GM19351 (cell line): ENCODE results near the gene C5AR2.
"Not testable (repeated sequence)": the region's sequence is repeated elsewhere in the genome, so short reads cannot be mapped to it uniquely, and the experiment has no call there.

Source experiments
- ATAC-seq: cut with Tn5 transposase; IDR thresholded peaks from one replicate; pipeline ENCODE4 v1.9.1; 2021; ENCODE audit warnings: mild to moderate bottlenecking, moderate library complexity; ENCODE audit not compliant: unreplicated experiment

Gene C5AR2

DNA sequence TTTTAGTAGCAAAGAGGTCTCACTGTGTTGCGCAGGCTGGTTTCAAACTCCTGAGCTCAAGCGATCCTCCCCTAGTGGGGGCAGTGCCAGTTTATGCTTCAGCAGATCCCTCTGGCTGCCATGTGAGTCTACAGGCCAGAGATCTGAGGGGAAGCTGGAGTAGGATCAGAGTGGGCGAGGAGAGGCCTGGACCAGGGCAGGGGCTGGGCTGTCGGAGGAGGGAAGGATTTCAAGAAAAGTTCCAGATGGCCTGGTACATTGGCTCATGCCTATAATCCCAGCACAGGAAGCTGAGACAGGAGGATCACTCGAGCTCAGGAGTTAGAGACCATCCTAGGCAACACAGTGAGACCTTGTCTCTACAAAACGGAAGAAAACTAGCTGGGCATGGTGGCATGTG lies 27.0 kb downstream of the C5AR2 start:
- ATAC-seq = no peak

DNA sequence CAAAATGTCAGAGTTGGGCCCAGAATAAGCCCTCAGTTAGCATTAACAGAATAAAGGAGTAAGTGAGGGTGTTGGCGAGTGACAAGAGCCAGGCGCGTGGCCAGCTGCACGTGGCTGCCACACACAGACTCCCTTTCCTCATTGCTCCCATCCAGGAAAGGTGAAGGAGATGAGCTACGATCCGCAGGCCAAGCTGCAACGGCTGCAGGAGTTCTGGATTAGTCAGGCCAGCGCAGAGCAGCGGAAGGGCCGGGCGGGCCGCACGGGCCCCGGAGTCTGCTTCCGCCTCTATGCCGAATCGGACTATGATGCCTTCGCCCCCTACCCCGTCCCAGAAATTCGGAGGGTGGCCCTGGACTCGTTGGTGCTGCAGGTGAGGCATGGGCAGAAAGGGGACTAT lies 30.3 kb downstream of the C5AR2 start:
- no peak for ATAC-seq

DNA sequence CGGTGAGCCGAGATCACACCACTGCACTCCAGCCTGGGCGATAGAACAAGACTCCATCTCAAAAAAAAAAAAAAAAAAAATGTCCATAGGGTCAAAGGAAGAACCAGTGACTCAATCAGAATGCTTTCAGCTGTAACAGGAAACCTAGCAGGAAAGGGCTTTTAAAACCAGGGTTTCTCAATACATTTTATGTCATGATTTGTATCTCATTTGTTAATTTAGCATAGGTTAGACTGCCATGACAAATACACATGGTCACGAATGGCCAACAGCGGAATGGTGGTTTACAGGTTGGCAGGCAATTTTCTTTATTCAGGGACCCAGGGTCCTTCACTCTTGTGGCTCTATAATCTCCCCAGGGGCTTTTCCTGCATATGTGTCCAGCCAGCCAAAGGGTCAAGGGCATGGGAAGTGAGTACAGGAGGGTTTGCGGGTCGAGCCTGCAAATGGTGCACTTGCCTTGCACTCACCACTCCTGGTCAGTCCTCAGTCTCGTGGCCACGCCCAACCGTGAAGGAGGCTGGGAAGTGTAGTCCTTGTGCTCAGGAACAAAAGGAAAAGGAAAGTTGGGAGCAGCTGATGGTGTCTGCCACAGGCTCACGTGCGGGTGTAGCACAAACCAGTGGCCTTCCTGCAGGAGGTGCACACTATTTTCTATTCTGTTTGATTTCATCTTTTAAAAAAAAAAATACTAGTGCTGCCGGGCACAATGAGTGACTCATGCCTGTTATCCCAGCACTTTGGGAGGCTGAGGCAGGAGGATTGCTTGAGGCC lies 32.0 kb downstream of the C5AR2 start:
- no peak for ATAC-seq

DNA sequence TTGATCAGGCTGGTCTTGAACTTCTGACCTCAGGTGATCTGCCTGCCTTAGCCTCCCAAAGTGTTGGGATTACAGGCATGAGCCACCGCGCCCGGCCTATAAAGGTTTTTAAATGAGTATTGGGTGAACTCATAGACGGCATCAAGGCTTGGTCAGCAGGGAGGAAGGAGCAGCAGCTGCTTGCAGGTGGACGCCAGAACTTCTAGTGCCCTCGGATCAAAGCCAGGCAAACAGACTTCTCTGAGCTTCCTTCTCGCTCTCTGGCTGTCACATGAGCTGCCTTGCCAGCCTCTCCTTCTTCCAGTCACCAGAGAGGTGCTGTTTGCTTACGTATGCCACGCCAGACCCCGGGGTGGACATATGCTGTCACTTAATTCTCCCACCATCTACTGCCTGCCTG lies 33.5 kb downstream of the C5AR2 start:
- ATAC-seq = not testable (repeated sequence)

DNA sequence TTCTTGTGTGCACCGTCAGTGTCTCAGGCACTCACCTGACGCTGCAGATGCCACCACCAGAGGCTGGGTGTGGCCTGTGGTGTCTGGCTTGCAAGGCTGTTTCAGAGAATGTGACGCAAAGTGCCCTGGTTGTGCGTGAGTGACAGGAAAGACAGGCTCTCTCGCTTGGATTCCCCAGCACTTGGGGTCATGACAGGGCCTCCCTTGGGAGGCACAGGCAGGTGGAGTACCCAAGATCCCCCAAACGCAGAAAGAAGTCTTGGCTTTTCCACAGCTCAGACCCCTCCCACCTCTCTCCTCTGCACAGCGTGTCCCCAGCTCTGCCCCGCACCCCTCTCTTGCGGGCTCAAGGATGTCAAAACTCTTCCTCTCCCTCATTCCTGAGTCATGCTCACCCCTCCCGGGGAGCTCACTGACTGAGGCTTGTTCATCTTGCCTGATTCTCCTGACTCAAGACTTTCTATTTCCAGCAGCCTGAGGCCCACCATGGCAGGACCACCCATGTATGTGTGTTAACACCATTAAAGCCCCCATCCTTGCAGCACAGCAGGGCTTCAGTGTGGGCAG lies 38.2 kb downstream of the C5AR2 start:
- no peak for ATAC-seq

DNA sequence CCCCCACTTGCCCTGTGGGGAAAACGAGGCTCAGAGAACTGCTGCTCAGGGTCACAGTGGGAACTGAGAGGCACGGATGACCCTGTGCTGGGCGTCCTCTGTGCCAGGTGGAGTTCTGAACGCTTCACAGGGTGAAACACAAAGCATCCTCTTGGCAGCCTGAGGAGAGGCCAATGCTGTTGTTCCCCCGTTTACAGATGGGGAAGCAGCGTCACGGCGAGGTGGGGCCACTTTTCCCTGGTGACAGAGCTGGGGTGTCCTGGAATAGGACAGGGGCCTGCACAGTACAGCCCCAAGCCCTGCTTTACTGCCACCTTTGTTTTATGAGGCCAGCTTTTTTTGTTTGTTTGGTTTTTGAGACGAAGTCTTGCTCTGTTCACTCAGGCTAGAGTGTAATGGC lies 39.3 kb downstream of the C5AR2 start:
- no peak for ATAC-seq

DNA sequence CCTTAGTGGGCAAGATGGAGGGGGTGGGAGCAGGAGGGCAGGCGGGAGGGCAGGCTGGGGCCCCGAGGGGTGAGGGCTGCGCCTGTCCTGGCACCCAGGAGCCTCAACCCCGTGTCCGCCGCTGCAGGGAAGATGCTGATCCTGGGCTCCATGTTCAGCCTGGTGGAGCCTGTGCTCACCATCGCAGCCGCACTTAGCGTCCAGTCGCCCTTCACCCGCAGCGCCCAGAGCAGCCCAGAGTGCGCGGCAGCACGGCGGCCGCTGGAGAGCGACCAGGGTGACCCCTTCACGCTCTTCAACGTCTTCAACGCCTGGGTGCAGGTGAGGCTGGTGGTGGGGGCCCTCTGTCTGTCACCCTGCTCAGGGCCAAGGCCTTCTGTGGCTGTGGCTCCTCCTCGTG lies 40.6 kb downstream of the C5AR2 start:
- no peak for ATAC-seq

DNA sequence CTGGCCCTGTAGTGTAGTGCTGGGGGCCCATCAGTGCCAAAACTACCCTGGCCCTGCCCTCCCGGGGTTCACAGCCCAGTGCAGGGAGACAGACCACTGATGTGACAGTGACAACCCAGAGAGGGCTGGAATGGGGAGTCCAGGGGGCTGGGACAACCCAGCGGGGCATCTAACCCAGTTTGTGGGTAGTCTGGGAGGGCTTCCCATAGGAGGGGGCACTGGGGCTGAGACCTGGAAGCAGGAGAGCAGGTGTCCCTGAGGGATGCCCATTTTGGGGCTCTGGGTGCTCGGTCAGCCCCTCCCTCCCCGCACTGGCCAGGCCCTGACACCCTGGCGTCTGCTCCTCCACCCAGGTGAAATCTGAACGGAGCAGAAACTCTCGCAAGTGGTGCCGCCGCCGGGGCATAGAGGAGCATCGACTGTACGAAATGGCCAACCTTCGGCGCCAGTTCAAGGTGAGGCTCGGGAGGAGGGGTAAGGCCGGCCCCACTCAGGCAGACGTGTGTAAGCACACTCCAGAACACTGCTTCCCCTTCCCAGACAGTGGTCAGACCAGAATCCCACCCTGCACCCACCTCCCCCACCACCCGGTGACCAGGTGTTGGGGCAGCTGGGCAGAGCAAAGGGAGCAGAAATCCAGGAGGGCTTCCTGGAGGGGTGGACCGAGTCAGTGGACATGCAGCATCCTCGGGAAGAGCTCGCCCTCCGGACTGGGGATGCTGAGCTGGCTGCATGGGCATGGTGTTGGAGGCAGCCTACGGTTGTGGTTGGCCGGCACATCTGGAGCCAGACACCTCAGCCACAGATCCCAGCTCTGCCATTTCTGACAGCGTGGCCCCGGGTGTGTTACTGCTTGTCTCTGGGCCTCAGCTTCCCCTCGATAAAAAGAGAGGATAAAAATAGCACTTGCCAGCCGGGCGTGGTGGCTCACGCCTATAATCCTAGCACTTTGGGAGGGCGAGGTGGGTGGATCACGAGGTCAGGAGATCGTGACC lies 41.6 kb downstream of the C5AR2 start:
- ATAC-seq = no peak

DNA sequence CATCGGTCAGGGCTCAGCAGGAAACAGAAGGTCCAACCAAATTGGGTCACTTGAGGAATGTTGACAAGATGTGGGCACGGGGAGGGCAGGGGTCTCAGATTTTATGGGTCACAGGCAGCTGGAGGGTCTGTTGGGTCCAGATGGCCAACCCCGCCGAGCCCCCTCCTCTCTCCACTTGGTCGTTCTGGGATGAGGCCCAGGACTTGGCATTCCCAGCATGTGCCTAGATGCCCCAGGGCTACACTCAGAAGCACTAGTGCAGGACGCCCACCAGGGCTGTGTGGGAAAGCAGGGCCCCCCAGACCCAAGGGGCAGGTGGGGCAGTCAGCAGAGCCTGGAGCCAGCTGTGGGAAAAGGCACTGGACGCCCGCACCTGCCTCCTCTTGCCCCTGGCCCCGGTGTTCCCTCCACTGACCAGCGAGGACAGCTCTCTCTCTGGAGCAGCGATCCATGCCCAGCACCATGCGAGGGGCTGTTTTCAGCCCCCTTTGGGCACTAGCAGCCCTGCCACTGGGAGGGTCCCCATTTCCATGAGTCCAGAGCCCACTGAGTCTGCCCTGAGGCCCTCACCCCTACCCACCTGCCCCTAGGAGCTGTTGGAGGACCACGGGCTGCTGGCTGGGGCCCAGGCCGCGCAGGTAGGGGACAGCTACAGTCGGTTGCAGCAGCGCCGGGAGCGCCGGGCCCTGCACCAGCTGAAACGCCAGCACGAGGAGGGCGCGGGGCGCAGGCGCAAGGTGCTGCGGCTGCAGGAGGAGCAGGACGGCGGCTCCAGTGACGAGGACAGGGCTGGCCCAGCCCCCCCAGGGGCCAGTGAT lies 43.1 kb downstream of the C5AR2 start:
- no peak for ATAC-seq

DNA sequence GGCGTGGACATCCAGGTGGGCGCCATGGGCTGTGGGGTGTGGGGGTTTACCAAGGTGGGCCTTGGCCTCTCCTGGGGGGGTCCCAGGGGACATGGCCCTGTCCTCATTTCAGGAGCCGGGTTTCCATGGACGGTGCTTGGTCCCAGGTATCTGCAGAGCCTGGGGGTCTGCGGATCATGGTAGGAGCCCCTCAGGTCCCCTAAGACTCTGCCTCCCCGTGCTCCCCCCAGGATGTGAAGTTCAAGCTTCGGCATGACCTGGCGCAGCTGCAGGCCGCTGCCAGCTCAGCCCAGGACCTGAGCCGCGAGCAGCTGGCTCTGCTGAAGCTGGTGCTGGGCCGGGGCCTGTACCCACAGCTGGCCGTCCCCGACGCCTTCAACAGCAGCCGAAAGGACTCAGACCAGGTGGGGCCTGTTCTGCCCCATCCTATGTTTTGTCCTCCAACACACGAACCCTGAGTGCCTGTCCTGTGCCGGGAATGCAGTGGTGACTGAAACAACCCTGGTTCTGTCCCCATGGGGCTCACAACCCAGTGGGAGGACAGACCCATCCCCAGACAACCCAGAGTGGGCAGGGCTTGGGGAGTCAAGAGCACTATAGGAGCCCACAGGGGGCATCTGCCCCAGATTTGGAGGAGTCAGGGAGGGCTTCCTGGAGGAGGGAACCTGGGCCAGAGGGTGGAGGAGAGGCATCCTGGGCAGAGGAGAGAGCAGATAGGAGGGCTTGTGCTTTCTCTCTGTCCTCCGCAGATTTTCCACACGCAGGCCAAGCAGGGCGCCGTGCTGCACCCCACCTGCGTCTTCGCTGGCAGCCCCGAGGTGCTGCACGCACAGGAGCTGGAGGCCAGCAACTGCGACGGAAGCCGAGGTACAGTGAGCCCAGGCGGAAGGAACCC lies 44.0 kb downstream of the C5AR2 start:
- no peak for ATAC-seq

DNA sequence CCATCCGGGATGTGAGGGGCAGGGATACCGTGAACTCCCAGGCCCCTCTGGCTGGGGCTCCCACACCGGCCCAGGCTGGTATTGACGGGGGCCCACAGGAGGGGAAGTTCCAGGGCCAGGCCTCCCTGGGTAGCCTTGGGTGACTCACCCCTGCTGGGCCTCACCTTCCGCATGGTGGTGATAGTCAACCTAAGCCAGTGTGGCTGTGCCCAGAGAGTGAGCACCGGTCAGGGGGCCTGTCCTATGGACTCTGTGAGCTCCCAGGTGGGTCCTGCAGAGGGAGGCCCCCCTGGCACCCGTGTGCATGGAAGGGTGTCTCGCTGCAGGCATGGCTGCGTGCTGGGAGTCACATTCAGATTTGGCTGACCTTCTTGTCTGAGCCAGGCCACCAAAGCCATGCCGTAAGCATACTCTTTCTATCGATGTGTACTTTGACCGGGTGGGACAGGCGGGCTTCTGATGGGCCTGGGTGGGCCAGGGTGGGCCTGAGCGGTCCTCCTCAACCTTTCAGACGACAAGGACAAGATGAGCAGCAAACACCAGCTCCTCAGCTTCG lies 44.7 kb downstream of the C5AR2 start:
- ATAC-seq = no peak

DNA sequence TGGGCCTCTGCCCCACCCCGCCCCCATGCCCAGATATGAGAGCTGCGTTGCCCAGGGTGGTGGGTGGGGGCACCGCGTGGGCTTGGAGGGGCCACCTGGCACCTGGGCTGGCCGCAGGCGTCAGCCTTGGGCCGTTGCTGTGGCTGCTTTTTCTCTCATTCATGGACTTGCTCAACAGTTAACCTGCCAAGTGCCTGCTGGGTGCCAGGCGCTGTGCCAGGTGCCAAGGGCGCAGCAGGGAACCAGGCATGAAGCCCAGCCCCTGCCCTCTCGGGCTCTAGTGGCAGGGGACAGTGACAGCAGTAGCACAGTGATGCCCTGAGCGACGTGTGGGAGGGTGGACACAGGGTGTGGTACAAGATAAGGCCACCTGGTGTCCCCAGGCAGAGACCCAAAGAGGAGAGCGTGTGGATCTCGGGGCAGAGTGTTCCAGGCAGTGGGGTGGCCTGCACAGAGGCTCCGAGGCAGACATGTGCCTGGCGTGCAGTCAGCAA lies 45.3 kb downstream of the C5AR2 start:
- no peak for ATAC-seq

DNA sequence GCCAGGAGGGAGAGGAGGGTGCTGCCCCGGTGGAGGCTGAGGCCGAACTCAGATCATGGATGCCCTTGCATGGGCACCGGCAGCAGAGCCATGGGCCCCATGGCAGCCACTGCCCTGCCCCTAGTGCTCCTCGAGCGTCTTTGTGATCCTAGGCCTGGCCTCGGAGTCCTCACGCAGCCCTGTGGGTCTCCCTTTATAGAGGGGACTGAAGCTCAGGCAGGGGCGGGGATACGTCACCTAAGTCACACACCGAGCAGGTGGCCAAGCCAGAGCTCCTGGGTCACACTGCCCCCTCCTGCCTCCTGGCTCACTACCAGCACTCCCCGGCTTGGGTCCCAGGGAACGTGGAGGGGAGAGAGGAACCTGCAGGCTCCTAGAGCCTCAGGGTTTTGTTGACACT lies 45.8 kb downstream of the C5AR2 start:
- ATAC-seq = no peak

DNA sequence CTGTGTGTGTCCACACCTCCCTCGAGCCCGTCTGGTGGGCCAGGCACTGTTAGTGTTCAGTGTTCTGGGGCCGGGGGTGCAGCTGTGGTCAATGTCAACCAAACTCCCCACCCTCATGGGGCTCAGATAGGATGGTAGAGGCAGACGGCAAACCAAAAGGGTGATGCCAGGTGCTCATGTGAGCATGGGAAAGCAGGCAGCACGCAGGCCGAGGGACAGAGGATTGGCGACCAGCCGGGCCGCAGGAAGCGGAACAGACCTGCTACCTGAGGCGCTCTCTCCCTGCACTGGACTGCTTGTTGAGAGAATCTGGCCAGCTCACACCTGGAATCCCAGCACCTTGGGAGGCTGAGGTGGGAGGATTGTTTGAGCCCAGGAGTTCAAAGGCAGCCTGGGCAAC lies 46.3 kb downstream of the C5AR2 start:
- no peak for ATAC-seq

DNA sequence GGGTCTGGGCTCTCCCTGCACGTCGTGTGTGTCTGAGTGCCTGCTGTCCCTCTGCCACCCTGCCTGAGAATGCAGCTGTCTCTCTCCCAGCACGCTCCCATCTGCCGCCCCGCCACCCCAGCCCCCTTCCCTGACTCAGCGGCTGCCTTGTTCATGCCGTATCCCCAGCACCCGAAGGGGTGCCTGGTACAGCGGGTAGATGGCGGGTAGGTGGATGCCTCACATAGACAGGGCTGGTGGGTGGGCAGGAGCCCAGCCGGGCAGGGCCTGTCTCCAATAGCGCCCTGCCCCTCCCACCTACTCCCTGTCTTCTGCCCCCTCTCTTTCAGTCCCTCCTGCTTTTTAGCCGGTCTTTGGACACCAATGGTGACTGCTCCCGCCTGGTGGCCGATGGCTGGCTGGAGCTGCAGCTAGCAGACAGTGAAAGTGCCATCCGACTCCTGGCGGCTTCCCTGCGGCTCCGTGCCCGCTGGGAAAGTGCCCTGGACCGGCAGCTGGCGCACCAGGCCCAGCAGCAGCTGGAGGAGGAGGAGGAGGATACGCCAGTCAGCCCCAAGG lies 47.5 kb downstream of the C5AR2 start:
- no peak for ATAC-seq

DNA sequence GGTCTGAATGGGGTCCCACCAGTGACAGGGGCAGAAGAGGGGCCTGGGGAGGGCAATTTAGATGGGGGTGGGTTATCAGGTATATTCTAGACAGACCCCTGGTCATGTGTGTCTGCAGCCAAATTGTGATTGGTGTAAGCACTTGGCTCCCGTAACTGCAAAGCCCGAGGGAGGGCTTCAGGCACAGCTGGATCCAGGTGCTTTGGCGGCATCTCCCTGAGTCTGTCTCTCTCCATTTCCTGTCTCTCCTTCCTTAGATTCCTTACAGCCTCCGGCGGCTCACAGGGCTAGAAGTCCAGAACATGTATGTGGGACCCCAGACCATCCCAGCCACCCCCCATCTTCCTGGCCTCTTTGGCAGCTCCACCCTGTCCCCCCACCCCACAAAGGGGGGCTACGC lies 48.6 kb downstream of the C5AR2 start:
- ATAC-seq = no peak

DNA sequence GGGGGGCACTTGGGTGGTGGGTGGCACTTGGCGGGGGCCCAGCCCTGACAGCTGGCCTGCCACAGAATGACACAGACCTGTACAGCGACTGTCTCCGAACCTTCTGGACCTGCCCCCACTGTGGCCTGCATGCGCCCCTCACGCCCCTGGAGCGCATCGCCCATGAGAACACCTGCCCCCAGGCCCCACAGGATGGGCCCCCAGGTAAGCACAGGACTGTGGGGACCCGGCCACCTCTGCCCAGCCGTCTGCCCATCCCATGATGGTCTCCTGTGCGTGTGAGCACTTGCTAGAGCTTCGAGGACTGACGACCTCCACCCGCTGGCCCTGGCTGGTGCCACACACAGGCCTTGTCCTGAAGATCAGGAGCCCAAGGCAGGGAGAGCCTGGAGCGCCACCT lies 49.1 kb downstream of the C5AR2 start:
- no peak for ATAC-seq

DNA sequence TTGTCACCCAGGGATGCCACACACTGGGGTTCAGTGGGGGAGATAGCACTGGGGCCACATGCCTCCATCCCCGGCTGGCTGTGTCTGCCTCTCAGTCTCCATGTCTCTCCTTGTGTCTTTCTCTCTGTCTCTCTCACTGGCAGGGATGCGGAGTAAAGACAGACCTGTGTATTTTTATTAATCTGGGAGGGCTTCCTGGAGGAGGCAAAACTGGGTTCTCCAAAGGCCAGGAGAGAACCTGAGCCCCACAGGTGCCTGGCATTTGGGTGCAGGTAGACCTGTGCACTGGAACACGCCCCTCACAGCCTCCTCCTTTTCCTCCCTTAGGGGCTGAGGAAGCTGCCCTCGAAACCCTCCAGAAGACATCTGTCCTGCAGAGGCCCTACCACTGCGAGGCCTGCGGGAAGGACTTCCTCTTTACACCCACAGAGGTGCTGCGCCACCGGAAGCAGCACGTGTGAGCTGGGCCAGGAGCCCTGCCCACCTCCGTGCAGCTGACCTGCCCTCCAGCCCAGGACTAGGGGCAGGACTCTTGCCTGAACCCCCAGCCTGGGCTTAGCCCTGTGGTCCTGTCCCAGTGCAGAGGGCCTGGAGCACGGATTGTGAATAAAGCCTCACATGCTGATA lies 49.8 kb downstream of the C5AR2 start:
- ATAC-seq = no peak

DNA sequence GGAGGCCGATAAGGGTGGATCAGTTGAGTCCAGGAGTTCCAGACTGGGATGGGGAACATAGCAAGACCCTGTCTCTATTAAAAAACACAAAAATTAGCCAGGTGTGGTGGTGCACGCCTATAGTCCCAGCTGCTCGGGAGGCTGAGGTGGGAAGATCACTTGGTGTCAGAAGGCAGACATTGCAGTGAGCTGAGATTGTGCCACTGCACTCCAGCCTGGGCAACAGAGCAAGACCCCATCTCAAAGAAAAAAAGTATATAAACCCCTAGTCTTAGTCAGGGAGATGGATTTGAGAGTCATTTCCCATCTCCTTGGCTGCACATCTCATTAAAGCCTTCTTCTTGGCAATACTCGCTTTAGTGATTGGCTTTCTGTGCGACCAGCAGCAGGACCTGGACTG lies 51.9 kb downstream of the C5AR2 start:
- not testable (repeated sequence) for ATAC-seq
